Measurements from ENCODE around the gene XIRP2.

GRCh38 chr2:166994588-166995336 lies 106.5 kb downstream of the XIRP2 start:
- TF ChIP-seq CTCF (IDR thresholded peaks at IDR 0.05) (no peak), POLR2A (IDR thresholded peaks at IDR 0.05) (no peak)
